ENCODE measurements around the gene ENTHD1.

DNA sequence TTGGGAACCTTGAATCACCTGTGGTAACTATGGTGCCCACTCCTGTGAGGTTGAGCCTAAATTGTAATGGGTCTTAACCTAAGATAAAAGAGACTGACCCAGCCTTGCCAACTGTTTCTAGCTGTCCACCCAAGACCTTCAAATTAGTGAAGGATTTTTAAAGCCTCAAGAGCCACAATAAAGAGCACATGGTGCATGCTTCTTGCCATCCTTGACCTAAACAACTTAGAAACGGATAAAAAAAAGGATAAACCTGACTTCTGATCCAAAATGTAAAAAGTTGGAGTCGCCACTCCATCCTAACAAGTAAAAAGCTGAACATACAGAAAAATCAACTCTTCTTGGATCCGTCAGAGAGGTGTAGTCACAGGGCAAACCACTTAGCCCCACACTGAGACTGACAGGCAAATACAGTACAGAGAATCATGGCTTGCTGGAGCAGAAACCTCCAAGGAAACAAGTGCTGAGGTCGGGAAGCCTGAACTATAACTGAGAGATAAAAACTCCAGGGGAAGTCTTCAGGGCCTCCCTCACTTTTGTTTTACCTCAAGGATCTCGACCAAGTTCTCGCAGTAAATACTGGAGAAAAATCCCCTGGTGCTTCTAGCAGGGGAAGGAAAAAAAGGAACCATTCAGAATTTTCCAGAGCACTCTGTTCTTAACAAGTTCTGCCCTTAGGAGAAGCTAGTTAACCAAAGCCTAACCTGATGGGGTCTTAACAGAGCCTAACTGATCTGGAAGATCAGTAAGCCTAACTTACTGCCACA is 16.3 kb downstream of the ENTHD1 start:
- no peak for TF ChIP-seq POLR2A (IDR thresholded peaks at IDR 0.05)
- TF ChIP-seq, protein P1, sequence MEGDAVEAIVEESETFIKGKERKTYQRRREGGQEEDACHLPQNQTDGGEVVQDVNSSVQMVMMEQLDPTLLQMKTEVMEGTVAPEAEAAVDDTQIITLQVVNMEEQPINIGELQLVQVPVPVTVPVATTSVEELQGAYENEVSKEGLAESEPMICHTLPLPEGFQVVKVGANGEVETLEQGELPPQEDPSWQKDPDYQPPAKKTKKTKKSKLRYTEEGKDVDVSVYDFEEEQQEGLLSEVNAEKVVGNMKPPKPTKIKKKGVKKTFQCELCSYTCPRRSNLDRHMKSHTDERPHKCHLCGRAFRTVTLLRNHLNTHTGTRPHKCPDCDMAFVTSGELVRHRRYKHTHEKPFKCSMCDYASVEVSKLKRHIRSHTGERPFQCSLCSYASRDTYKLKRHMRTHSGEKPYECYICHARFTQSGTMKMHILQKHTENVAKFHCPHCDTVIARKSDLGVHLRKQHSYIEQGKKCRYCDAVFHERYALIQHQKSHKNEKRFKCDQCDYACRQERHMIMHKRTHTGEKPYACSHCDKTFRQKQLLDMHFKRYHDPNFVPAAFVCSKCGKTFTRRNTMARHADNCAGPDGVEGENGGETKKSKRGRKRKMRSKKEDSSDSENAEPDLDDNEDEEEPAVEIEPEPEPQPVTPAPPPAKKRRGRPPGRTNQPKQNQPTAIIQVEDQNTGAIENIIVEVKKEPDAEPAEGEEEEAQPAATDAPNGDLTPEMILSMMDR (IDR thresholded peaks at IDR 0.05): no peak
